NCI-H146 treated with DMSO at 0.1 percent for 48 hours (cell line): ENCODE data around the gene GOLPH3.
"Not testable (repeated sequence)": the region's sequence is repeated elsewhere in the genome, so short reads cannot be mapped to it uniquely, and the experiment has no call there.

ENCODE experiments used
- DNase-seq: peaks from one replicate; lab custom pipeline; 2025; ENCODE audit not compliant: unreplicated experiment; lab: John Stamatoyannopoulos, UW

GOLPH3 gene

GRCh38 chr5:32138839-32139493 is 35.2 kb downstream of the GOLPH3 start:
- DNase-seq: no peak

DNA sequence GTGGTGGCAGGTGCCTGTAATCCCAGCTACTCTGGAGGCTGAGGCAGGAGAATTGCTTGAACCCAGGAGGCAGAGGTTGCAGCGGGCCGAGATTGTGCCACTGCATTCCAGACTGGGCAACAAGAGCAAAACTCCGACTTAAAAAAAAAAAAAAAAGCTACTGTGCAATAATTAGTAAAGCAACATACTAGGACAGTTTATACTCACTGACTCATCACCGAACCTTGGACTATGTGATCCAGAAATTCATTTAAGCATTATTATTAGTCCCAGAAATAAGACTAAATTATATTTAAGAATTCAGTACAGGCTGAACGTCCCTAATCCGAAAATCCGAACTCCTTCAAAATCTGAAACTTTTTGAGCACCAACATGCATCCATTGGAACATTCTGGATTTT is 37.8 kb downstream of the GOLPH3 start:
- no peak for DNase-seq

DNA sequence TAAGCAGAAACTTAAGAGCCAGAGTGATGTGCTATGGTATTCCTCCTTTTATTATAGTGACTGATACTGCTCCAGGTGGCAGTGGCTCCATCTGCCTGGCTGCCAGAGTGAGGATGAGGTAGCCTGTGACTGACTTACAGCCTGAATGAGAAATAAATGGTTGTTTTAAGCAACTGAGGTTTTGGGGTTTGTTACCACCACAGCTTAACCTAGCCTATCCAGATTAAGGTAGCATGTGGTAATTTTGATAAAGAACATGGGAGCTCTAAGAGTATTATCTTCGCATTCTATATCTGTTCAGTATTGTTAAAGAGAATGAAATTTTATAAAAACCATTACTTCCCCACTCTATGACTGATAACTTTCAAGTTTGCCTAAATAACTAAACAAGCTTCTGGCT is 39.0 kb downstream of the GOLPH3 start:
- no peak for DNase-seq

- DNase-seq: no peak
Observed at GRCh38 chr5:32132757-32133156, 41.4 kb downstream of the GOLPH3 start.

DNA sequence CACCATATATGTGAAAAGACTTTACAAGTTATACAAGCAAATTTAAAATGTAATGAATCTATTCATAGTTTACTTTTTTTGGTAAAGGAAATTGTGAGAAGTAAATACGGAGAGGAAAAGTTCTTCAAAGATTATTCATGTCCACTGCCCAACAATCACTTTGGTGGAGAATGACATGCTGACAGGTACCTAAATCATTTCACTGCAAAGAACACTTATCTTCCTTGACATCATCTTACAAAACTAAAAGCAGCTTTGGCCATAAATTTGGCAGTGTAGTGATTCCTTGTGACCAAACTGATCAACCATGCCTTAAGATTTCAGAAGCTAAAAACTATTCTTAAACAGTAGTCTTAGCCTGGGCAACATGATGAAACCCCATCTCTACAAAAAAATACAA is 42.5 kb downstream of the GOLPH3 start:
- no peak for DNase-seq

DNA sequence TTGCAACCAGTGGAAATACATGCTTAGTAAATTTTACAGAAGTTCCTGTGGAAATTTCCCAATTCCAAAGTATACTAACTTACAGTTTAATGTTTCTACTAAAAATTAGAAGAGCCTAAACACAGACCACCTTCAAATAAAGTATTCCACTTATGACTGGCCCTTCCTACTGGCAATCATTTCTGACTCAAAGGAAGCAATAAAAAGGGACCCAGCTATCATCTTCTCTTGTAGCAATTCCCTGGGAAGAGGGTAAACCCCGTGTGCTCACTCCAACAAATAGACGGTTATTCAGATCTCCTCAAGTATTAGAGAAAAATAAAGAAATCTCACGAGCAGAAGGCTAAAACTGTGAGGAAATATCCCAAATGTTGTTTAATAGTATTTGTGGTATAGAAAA is 43.3 kb downstream of the GOLPH3 start:
- DNase-seq: no peak

- DNase-seq: no peak
Observed at GRCh38 chr5:32129074-32129598, 45.0 kb downstream of the GOLPH3 start.

GRCh38 chr5:32127711-32128110 is 46.4 kb downstream of the GOLPH3 start:
- no peak for DNase-seq

DNA sequence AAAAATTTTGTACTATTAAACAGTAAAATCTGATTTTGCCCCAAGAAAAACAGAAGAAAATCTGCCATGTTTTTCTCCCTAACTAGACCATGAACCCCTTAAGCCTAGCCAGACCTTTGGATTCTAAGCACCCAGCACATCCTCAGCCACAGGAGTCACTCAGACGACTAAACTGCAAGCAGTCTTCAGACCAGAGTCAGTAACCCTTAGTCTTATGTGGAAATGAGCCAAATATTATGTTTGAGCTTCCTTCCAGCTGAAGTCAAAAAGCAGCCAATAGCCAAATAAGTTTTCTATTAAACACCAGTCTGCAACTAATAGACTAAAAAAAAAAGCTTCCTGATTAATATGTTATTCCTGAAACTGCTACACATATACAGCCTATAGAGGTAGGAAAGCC is 47.4 kb downstream of the GOLPH3 start:
- DNase-seq: no peak

DNA sequence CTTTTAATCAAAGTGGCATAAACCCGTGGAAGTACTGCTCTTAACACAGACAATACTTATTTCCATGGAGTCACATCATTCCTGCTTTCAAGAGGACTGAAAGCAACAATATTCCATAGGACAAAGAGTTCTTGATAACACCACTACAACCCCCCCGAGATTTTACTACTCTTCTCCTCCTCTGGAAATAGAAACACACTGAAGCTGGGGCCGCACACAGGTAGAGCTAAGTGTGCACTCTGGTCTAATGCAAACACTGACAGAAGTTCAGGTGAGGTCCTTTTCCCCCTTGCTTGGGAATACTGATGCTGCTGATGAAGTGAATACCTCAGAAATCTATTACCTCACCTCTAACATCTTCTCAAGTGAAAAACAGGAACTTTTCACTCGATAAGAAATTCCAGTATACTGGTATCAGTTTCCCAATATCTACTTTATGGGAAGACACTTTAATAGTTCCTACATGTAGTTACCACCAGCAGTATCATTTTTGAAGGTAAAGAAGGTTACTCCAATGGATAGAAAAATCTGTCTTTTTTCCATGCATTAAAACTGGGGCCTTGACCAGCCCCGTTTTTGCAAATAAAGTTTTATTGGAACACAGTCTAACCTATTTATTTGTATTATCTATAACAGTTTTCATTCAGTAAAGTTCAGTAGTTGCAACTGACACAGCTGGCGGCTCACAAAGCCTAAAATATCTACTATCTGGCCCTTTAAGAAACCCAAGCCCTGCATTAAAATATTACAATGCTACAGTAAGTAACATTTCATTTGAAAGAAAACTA is 50.0 kb downstream of the GOLPH3 start:
- no peak for DNase-seq

- no peak for DNase-seq
Observed at GRCh38 chr5:32123058-32123805, 50.9 kb downstream of the GOLPH3 start.

- not testable (repeated sequence) for DNase-seq
Observed at GRCh38 chr5:32118922-32119321, 55.2 kb downstream of the GOLPH3 start.

- no peak for DNase-seq
Observed at GRCh38 chr5:32116574-32117313, 57.4 kb downstream of the GOLPH3 start.

DNA sequence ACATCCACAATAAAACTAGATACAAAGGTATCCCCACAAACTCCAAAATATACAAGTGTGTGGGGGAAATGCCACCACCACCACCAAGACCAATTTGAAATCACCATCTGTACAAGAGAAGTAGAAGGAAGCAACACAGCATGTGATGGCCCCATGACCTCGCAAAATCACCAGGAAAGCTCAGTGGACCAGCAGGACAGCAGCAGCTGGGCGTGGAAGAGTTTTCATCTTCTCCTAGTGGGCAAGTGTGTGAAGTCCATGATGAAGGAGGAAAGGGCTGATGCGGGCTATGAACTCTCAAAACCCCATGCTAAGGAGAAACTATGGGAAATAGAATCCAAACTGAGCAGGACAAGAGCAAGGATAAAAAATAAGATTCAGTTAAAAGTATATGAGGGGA is 58.1 kb downstream of the GOLPH3 start:
- DNase-seq: no peak

GRCh38 chr5:32110111-32110696 is 63.9 kb downstream of the GOLPH3 start:
- DNase-seq: no peak

DNA sequence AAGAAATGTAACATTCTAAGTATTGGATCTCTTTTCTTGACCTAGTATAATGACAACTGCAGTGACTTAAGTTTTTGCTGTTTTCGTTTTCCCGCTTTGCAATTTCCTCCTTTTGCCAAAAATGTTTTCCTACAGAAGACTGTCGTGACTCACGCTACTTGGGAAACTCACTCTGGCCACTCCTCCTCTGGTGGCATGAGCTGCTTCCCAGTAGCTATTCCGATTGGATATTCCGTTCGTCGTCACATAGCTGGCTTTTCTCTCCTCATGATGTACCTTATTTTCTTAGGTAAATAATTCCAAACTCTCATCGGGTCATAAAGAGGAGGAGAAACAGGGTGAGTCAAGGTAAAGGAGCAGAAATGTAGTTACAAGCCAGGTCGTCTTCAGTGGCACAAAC is 64.9 kb downstream of the GOLPH3 start:
- DNase-seq: no peak

- DNase-seq: no peak
Observed at GRCh38 chr5:32108167-32108566, 66.0 kb downstream of the GOLPH3 start.

DNA sequence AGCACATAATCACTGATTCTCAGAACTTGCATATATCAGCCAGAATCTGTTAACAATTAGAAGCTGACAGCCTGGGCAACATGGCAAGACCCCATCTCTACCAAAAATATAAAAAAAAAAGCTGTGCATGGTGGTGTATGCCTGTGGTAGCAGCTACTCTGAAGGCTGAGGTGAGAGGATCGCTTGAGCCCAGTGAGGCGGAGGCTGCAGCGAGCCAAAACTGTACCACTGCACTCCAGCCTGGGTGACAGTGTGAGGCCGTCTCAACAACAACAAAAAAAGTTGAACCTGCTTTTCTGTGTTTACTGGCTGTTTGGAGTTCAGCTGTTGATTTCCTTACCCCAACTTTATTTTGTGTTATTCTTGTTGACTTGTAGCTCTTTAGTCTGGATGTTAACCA is 66.8 kb downstream of the GOLPH3 start:
- DNase-seq: no peak

- no peak for DNase-seq
Observed at GRCh38 chr5:32103521-32103920, 70.6 kb downstream of the GOLPH3 start.

- no peak for DNase-seq
Observed at GRCh38 chr5:32102254-32102986, 71.7 kb downstream of the GOLPH3 start.
